Colon (tissue), 2 donors: ENCODE results near the gene TMTC1.

Experiments
- FAIRE-seq: peaks from 2 replicates; lab custom pipeline; 2012; peaks lifted over from hg19 to GRCh38; lab: Jason Lieb, UNC
- donor health status: control.
- donor health status: control.

Gene TMTC1

DNA sequence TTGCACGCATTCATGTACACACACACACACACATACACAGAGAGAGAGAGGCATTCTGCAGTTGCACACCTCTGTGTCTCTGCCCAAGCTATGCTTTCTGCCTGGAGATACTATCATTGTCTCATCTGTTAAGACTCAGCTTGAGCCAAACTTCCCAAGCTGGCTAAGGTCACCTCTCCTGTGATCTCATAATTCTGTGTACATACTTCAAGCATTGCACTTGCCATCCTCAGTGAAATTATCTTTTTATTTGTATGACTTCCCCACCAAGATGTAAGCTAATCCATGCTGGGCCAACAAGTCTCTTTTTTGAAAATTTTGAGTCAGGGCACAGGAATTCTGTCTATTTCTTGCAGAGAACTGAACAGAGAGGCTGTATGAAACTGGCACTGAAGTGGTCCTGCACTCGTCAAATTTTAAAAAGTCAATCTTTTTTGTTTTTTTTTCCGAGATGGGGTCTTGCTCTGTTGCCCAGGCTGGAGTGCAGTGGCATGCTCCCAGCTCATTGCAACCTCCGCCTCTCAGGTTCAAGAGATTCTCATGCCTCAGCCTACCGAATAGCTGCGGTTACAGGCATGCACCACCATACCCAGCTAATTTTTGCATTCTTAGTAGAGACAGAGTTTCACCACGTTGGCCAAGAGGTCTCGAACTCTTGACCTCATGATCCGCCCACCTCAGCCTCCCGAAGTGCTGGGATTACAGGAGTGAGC, 44.3 kb downstream of the TMTC1 start:
- FAIRE-seq, result no peak

DNA sequence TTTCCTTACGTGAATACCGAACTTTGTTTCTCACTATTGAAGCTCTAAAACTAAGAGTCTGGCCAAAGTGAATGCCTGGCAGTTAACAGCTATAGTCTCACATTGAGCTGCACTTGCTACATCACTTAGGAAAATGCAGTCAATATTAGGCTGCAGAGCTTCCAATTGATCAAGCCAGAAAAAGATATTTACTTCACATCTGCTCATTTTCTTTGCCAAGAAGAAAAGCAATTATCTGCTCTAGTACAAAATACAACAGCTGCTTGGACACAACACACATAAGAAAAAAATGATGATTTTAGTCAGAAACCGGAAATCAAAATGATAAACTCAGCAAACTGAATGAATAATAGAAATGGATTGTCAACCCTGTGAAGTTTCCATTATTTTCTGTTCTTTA, 45.4 kb downstream of the TMTC1 start:
- no peak for FAIRE-seq

DNA sequence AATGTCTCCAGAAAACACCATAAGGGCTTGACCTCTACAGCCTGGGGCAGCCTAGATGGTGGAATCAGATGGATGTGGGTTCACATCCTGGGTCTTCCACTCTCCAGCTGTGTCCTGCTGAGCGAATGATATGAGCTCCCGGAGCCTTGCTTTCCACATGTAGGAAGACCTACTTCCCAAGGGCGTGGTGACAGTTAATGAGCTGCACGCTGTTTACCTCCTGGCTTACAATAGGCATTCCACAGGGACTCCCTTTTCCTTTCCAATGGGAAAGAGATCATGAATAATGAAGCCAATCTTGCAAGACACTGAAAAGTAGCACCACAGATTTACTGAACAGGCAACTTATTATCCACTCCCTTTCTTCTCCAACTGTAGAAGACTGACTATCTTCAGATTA, 46.1 kb downstream of the TMTC1 start:
- no peak for FAIRE-seq

DNA sequence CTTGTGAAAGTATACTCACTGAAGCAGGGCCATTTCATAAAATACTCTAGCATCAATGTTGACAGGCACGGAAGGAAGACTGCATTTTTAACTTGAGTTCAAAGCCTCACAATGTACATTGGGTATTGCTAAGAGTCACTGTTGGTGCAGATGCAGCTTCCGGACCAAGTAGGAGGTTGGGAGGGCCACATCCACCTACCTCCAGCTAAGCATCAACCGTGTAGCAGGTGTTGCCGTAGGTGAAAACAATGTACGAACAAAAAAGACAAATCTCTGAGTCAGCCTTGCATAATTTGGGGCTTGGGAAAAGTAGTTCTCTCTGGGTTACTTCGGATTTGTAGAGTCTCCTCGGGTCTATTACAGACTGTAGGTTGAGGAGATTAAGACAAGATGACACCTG, 48.1 kb downstream of the TMTC1 start:
- FAIRE-seq, result no peak

DNA sequence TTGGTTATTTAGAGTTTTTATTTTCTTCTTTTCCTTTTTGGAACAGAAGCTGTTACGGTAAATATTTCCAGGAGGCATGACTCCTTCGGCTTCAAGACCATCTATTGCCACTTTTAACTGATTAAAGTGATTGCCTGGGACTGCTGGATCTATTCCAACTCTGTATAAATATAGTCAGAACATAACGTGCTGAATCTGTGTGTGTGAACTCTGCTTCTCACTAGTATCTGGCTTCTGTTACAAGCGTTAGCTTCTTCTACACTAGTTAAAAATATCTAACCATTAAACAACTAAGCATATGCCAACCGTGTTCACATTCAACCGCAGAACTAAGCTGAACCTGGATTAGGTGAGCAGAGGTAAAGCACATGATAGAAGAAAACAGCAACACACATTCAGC, 49.0 kb downstream of the TMTC1 start:
- FAIRE-seq, result no peak

DNA sequence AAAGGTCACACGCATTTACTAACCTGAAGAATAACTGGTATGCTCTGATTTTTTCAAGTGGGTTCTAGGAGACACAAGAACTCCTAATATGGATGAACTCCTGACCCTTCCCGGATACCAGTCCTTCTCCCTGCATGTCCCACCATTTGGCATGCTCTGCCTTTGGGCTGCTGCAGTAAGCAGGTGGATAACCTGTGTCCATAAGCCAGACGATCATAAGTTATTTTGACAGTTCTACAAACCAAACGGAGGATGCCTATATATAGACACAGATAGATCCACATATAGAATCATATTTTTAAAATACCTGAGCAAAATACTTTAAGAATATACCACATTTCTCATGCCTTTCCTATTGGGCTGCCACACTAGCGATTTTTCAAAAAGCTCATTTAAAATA, 49.4 kb downstream of the TMTC1 start:
- FAIRE-seq, result no peak

DNA sequence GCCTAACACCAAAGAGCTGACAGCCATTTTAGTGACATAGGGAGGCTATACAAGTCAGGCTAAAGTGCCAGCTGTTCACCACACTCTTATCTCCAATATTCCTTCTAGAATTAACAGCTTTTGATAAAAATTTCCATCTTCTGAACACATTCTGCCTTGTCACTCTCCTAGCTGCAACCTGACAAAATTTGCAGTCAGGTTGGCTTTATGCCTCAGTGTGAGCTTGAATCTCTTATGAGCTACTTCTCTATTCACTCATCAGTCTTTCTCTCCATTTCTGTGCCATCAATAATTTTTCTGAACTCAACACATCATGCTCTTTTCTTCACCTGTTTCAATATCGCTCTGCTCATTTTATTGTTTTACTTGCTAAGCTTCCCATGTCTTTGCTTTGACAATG, 50.2 kb downstream of the TMTC1 start:
- no peak for FAIRE-seq

DNA sequence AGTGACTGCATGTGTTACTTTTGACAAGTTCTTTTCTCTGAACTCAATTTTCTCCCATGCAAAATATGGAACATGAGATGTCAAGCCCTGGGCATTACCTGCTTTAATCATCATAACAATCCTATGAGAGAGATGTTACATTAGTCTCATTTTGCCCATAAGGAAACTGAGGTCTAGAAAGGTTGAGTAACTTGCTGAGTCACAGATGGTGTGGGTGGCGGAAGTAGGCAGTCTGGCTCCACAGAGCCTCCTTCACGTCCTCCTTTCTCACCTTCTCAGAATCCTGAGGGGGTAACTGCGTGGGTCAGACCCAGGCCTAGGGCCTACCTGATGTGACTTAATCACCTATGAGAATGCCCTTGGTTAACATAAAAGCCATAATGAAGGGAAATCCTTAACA, 50.7 kb downstream of the TMTC1 start:
- FAIRE-seq, result no peak

DNA sequence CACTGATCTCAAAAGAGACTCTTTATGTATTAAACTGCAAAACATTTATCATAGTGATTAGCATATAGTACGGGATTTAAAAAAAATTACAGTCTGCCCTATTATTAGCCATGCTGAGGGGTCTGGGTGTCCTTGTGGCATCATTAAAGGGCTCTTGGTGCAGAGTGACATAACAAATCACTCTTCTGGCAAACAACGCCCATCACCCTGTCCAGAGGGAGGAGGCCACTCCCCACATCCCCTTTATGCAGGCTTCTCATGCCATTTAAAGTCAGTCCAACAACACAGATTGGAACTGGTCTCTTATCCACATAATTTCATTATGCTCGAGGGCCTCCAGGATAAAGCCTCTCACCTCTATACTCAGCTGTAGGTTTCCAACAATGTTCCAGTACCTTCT, 51.1 kb downstream of the TMTC1 start:
- no peak for FAIRE-seq

DNA sequence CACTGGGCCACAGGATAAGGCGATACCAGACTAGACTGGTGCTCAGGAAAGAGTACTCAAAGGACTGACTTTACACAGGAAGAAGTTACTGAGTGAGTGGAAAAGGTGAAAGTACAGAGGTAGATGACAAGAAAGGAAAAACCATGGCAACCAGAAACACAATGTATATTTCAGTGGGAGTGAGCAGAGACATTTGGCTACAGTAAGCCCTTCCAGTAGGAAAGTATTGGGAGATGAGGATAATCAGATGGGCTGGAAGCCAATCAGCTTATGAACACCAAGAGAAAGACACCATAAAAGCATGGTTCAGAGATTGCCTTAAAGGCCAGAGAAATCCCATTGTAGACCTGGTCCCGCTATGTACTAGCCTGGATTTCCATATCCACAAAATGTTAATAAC, 51.6 kb downstream of the TMTC1 start:
- FAIRE-seq, result no peak

DNA sequence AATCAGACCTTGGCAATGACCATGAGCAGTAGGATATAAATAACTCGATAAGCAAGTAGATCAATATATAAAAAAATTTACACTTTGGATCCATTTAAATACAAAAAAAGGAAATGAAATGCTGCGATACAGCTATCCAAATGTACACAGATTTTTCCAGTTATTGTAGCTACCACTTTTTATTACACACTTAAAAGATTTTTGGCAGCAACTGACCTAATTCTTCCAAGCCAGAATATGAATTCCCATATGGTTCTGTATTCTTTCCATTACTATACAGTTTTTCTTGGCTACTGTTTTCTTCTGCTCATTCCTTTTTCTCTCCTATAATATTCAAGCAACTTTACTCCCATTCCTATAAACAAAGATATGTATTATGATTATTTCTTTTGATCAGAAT, 52.2 kb downstream of the TMTC1 start:
- FAIRE-seq, result no peak

DNA sequence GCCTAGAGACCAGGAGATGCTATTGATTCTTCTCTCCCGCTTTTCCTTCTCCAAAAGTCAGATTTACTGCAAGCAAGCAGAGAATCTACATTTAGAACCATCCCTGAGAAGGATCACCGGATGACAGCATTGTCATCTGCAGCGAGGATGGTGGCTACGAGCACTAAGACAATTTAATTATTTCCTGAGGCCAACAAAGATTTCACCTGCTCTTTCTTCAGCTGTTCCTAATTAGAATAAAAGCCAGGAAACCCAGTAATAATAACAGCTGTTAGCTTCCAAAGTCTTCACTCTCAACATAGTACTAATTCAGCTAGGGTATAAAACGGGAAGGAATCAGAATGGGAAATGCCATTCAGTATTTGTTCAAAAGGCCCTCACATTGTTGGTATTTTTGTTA, 53.3 kb downstream of the TMTC1 start:
- FAIRE-seq, result no peak

DNA sequence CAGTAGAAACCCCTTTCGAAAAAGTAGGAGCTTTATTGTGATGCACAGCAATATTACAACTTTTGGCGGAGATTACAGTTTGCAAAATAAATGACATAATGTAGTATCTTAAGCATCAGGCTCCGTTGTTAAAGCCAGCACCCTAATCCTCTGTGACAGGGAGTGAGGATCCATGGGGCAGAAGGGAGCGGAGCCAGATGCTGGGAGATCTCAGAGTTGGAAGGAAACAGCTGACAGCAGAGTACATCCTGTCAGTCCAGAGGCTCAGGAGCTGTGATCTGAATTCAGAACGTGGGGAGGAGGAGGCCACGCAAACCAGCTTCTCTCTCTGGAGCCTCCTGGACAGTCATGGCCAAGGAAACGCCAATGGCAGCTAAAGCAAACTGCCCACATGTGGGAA, 55.7 kb downstream of the TMTC1 start:
- no peak for FAIRE-seq

DNA sequence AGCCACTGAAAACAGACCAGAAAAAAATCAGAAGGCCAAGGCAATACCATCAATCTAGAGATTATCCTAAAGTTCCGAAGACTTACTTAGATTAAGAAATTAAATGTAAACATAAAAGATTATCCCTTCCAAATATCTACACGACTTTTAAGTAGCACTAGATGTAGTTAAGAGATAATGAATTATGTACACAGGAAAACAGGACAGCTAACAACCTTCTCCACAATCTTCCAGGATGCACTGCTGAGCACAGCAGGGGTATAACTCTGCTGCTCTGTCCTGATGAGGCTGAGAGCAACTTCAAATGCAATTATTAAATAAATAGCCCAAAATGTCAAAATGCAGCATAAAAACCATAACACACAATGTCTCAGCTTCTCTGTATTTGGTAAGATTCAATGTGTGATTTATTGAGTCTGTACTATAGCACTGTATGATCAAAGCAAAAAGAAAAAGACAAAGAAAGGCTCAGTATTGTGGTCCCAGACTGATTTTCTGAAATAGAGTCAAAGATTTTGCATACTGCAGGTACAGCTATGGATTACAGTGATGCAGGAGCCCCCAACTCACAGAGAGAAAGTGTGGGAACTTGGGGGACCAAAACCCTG, 56.9 kb downstream of the TMTC1 start:
- no peak for FAIRE-seq

DNA sequence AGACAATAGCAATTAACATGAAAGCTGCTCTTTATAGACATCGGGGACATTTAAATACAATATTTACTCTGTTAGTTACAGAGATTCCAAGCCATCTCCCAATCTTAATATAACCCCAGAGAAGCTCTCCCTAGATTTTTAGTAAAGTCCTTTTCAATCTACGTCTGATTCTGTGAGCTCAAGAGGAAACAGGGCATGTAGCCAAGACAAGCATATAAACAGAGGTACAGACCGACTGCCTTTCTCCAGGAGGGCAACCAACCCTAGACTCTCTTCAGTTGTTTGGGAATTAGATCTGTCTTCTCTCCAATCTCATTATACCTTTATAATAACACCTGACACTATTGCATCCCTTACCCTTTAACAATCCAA, 57.4 kb downstream of the TMTC1 start:
- FAIRE-seq, result no peak

DNA sequence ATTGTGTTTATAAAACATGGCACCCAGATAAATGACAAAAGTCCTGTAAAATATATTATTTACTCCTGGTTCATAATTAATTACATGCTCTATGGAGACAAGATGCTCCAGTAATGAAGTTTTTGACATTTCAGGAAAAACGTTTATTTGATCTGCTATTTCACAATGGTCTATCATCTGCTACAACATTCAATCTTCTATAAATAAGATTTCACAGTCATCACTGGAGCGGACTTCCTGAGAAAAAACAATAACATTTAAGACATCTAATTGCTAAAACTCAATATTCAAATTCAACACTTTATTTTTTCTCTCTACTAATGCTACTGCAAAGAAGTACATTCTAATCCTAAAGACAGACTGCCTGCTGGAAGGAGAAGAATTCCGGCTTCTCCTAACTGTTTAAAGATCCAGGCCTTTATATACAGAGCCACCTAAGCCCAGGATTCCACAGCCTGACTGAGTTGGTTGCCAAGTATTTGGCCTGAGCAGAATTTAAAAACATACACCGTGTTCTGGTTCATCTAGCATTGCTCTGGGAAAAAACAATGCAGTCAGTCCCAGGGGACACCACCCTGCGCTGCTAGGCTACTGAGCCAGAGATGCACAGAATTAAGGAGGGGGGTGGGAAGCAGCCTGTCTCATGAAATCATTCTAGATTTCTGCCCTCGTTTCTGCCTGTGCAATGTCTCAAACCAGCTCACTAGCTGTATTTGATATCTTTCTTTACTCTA, 58.0 kb downstream of the TMTC1 start:
- no peak for FAIRE-seq

DNA sequence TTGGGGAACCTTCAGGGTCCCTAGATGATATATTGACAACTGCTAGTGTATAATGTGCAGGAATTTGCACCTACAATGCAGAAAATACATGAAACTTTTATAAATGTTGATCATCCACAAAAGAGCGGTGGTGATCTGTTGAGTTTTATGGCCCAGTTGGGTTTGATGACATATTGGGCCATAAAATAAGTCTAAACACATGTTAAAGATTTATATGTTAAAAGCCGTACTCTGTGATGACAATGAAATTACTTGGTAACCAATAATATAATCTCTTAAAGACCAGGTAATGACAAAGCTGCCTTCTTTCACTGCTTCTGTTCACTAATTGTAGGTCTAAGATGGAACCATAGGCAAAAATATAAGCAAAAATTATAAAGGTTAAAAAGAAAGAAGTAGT, 61.6 kb downstream of the TMTC1 start:
- FAIRE-seq, result no peak

DNA sequence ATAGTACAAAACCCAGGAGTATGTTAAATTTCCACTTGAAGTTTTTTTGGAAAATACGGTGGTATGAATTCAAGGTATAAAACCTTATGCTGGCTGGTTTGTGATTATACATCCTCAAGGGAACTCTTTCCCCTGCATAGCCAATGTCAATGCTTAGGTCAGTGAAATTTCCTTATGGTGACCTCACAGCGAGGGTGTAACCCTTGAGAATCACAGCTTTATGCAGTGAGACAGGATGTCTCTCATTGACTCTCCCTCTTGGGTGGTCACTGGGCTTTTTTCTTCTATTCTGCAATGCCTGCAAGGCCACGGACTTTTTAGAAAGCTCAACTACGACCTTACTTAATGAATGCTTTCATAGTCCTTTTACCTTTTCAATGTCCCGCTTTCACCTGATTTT, 64.4 kb downstream of the TMTC1 start:
- FAIRE-seq, result no peak

DNA sequence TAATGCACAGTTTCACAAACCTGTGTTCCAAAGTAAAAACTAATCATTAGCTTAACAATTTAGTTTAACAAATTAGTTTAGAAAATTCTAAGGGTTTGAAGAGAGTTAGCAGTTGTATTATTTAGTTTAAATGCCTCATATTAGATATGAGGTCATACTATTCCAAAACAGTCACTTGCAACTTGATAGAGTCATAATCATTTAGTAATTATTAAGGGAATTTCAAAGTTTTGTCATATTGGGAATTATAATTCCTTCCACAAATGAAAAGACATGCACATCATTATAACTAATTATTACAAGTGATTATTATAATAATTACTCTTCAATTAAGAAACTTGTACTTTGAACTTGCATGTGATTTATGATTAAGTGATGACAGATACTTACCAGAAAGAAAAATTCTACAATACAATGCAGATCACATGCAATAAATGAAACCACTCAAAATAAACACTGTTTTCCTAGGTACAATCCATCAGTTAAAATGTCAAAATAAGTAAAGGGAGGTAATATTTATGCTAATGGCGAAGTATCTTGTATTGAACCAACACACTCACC, 66.1 kb downstream of the TMTC1 start:
- no peak for FAIRE-seq

DNA sequence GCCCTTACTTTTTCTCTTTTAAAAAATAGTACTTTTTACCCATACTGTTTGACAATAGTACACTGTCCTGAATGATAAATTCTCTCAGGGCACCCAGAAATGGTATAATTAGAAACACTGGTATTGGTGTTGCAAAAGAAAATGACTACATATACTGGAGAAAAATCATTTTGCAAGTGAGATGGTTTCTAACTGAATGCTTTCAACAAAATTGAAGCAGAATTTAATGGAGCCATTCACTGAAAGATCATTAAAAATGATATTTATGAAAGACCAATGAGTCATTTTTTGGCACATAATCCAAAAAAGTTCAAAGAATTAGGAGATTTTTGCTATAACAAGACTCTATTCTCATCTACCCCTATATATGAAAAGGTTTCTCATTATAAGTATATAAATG, 68.8 kb downstream of the TMTC1 start:
- no peak for FAIRE-seq

DNA sequence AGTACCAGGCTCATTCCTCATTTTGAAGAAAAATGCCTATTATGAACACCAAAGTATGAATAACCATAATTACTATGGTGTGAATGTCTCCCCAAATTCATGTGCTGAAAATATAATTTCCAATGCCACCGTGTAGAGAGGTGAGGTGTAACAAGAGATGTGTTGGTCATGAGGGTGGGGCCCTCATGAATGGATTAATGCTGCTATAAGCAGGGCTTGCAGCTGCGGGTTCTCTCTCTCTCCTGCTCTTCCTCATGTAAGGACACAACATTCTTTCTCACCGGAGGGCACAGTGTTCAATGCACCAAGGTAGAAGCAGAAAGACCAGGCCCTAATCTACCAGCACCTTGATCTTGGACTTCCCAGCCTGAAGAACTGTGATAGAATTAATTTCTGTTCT, 70.0 kb downstream of the TMTC1 start:
- FAIRE-seq, result no peak

DNA sequence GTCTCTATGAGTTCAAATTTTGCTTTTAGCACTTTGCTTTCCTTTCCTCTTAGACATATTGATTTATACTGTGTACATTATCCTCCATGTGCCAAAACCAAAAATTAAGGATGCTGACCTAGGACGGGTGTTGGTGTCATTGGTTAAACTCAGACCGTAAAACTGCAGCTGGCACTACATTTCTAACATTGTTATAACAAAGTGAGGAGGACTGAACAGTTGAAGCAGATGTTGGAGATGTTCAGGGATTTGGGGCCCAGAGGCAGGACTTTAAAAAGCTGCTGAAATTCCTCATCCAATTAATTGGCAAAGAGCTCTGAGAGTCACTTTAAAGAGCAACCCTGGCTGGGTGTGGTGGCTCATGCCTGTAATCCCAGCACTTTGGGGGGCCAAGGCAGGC, 72.4 kb downstream of the TMTC1 start:
- no peak for FAIRE-seq

DNA sequence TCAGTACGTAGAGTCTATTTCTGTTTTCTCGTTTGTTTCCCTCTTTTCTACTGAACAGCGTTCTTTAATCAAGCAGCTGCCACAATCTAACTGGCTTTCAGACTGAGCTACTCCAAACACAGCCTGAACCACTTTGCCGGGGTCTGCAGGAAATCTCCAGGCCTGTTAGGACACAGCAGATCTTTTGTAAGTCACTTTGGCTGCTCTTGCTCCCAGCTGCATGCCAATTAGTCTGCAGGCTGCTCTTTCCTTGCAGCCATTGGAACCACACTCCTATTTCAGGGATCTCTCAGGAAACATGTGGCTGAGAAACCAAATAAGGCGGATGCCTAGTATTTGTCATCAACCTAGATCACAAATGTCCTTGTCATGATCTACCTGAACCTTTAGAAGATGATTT, 73.6 kb downstream of the TMTC1 start:
- no peak for FAIRE-seq
